ENCODE data around the gene USP37. TPM values are rescaled to one million over a fixed set of nuclear protein-coding genes. Genes with fewer than 3 reads are reported as not detected.
"Not testable (repeated sequence)": the region's sequence is repeated elsewhere in the genome, so short reads cannot be mapped to it uniquely, and the experiment has no call there.

The USP37 gene
- total RNA-seq, 1 donor from 2014 or later = 9.5 TPM

GRCh38 chr2:218529990-218530389, 38.2 kb downstream of the USP37 start:
- Mint-ChIP-seq H3K27me3 (ENCODE audit: low read depth) (no peaks in the 10 kb centered on the region), H3K4me3 (ENCODE audit: unreplicated experiment) (no peak overlapping the region), H3K4me1 (ENCODE audit: low read depth) (no peaks in the 10 kb centered on the region), H3K9me3 (ENCODE audit: low read depth) (peaks cover 8% of the 10 kb centered on the region), H3K27ac (ENCODE audit: unreplicated experiment) (no peak overlapping the region), H3K36me3 (ENCODE audit: low read depth) (peaks cover 31% of the 10 kb centered on the region)
- no peak for DNase-seq (ENCODE audit: low spot score)
- TF ChIP-seq CTCF (IDR thresholded peaks at IDR 0.05) = no peak

GRCh38 chr2:218528409-218528808, 39.7 kb downstream of the USP37 start:
- peaks cover 16% of the 10 kb centered on the region for H3K9me3 Mint-ChIP-seq (ENCODE audit: low read depth)
- H3K36me3 Mint-ChIP-seq (ENCODE audit: low read depth) = peaks cover 41% of the 10 kb centered on the region
- not testable (repeated sequence) for H3K27me3 Mint-ChIP-seq (ENCODE audit: low read depth); H3K4me3 Mint-ChIP-seq (ENCODE audit: unreplicated experiment); H3K27ac Mint-ChIP-seq (ENCODE audit: unreplicated experiment); H3K4me1 Mint-ChIP-seq (ENCODE audit: low read depth); DNase-seq (ENCODE audit: low spot score)

- H3K27me3 Mint-ChIP-seq (ENCODE audit: low read depth) = no peaks in the 10 kb centered on the region
- no peak for TF ChIP-seq CTCF (IDR thresholded peaks at IDR 0.05)
- peaks cover 16% of the 10 kb centered on the region for H3K9me3 Mint-ChIP-seq (ENCODE audit: low read depth)
- no peak overlapping the region for H3K4me3 Mint-ChIP-seq (ENCODE audit: unreplicated experiment)
- H3K27ac Mint-ChIP-seq (ENCODE audit: unreplicated experiment) = no peak overlapping the region
- H3K4me1 Mint-ChIP-seq (ENCODE audit: low read depth) = no peaks in the 10 kb centered on the region
- DNase-seq (ENCODE audit: low spot score) = no peak
- peaks cover 32% of the 10 kb centered on the region for H3K36me3 Mint-ChIP-seq (ENCODE audit: low read depth)
Observed at GRCh38 chr2:218523651-218524050, 44.5 kb downstream of the USP37 start.

GRCh38 chr2:218518876-218519275, 49.3 kb downstream of the USP37 start:
- DNase-seq (ENCODE audit: low spot score) = no peak
- no peaks in the 10 kb centered on the region for H3K27me3 Mint-ChIP-seq (ENCODE audit: low read depth)
- H3K36me3 Mint-ChIP-seq (ENCODE audit: low read depth) = peaks cover 19% of the 10 kb centered on the region
- H3K9me3 Mint-ChIP-seq (ENCODE audit: low read depth) = peaks cover 5% of the 10 kb centered on the region
- no peak overlapping the region for H3K27ac Mint-ChIP-seq (ENCODE audit: unreplicated experiment)
- no peak overlapping the region for H3K4me3 Mint-ChIP-seq (ENCODE audit: unreplicated experiment)
- no peak for TF ChIP-seq CTCF (IDR thresholded peaks at IDR 0.05)
- peaks cover 8% of the 10 kb centered on the region for H3K4me1 Mint-ChIP-seq (ENCODE audit: low read depth)

GRCh38 chr2:218517434-218518206, 50.5 kb downstream of the USP37 start:
- H3K4me1 Mint-ChIP-seq (ENCODE audit: low read depth) = peaks cover 8% of the 10 kb centered on the region
- no peak for DNase-seq (ENCODE audit: low spot score)
- H3K36me3 Mint-ChIP-seq (ENCODE audit: low read depth) = peaks cover 14% of the 10 kb centered on the region
- no peak overlapping the region for H3K27ac Mint-ChIP-seq (ENCODE audit: unreplicated experiment)
- TF ChIP-seq CTCF (IDR thresholded peaks at IDR 0.05) = no peak
- peaks cover 2% of the 10 kb centered on the region for H3K9me3 Mint-ChIP-seq (ENCODE audit: low read depth)
- H3K4me3 Mint-ChIP-seq (ENCODE audit: unreplicated experiment) = no peak overlapping the region
- no peaks in the 10 kb centered on the region for H3K27me3 Mint-ChIP-seq (ENCODE audit: low read depth)

GRCh38 chr2:218516614-218517013, 51.5 kb downstream of the USP37 start:
- TF ChIP-seq CTCF (IDR thresholded peaks at IDR 0.05) = peak; percentile 63
- Mint-ChIP-seq H3K4me3 (ENCODE audit: unreplicated experiment) (no peak overlapping the region), H3K36me3 (ENCODE audit: low read depth) (peaks cover 14% of the 10 kb centered on the region), H3K4me1 (ENCODE audit: low read depth) (peaks cover 8% of the 10 kb centered on the region), H3K27me3 (ENCODE audit: low read depth) (no peaks in the 10 kb centered on the region), H3K9me3 (ENCODE audit: low read depth) (peaks cover 2% of the 10 kb centered on the region), H3K27ac (ENCODE audit: unreplicated experiment) (no peak overlapping the region)
- DNase-seq (ENCODE audit: low spot score) = no peak
